Motor neuron (in vitro differentiated cells): ENCODE data around the gene HACE1. TPM values are rescaled to one million over a fixed set of nuclear protein-coding genes. Genes with fewer than 3 reads are reported as not detected.
"Not testable (repeated sequence)": the region's sequence is repeated elsewhere in the genome, so short reads cannot be mapped to it uniquely, and the experiment has no call there.

ENCODE experiments used
- ATAC-seq, 8 experiments: fragments of 200-7000 bp; cut with Tn5 transposase; replicated peaks in 6 of 8; 2 replicates each; pipeline ENCODE4 v1.8.0; 2021; ENCODE audit warnings: mild to moderate bottlenecking in 8 of 8, moderate library complexity in 8 of 8
- H3K27ac ChIP-seq, 2 donors: fragments of 250-450 bp; sonication (Bioruptor Pico); 2 replicates each; pipeline ENCODE4 v1.9.0; 2021; ENCODE audit warnings: antibody characterized with exemption in 2 of 2, mild to moderate bottlenecking in 2 of 2, moderate library complexity in 1 of 2
- H3K4me1 ChIP-seq, 2 donors: fragments of 250-450 bp; sonication (Bioruptor Pico); replicated peaks in 1 of 2; 2 replicates each; pipeline ENCODE4 v1.6.1; 2021; ENCODE audit warnings: antibody characterized with exemption in 2 of 2, mild to moderate bottlenecking in 2 of 2, moderate library complexity in 1 of 2
- H3K4me3 ChIP-seq, 5 donors: fragments of 250-450 bp; sonication (Bioruptor Pico); 2 replicates each; pipeline ENCODE4 v1.9.0; 2021; ENCODE audit warnings: antibody characterized with exemption in 5 of 5, mild to moderate bottlenecking in 5 of 5, moderate library complexity in 4 of 5
- WGBS, 10 experiments: fragments of 450-650 bp; shearing (Covaris generic); methylation state at CpG; one replicate each; pipeline ENCODE4 v1.0.0; 2022; 5-methylcytosine and 5-hydroxymethylcytosine counted together
- in situ Hi-C, 9 experiments: fragments of 400-800 bp; cut with MboI; loops; one replicate each; pipeline ENCODE4 v1.15.0; 2021; ENCODE audit warnings: low sequenced_read_pairs in 9 of 9, low pct_unique_long_range_greater_than_20kb in 2 of 9; ENCODE audit not compliant: unreplicated experiment in 9 of 9
- total RNA-seq, 8 experiments: library from RNA; unstranded; fragments of 300-600 nt; gene quantifications; 2 replicates each; pipeline versions ENCODE4 v1.2.3 to v1.2.4, GENCODE V29; 2022

The HACE1 gene
- total RNA-seq, 8 experiments from 2014 or later = 7.2 to 20.0 (median 16.7) TPM

GRCh38 chr6:104860221-104860620, 502 bp upstream of the HACE1 start:
- in situ Hi-C loops = no loop called here
- Histone ChIP-seq H3K4me3 (peak overlapping the region in 4 of 5 donors; percentile 82 to 96 (median 91)), H3K27ac (no peak overlapping the region), H3K4me1 (peaks cover 0 to 4% of the 10 kb centered on the region in 2 donors)
- ATAC-seq = no peak
- WGBS, 10 experiments = 87 to 100% (median 94%) methylated on average over 1 to 2 of the region's 2 CpGs; no CpG with 5 or more reads in 5 of the 10 experiments

GRCh38 chr6:104858642-104859041, 1.1 kb downstream of the HACE1 start:
- no peak overlapping the region for H3K27ac ChIP-seq
- H3K4me3 ChIP-seq = peak overlapping the region; percentile 82 to 96 (median 93)
- peaks cover 0 to 4% of the 10 kb centered on the region in 2 donors for H3K4me1 ChIP-seq
- in situ Hi-C loops = no loop called here
- WGBS, 10 experiments = 0 to 22% (median 0%) methylated on average over 2 to 3 of the region's 3 CpGs; no CpG with 5 or more reads in 1 of the 10 experiments
- ATAC-seq = no peak

DNA sequence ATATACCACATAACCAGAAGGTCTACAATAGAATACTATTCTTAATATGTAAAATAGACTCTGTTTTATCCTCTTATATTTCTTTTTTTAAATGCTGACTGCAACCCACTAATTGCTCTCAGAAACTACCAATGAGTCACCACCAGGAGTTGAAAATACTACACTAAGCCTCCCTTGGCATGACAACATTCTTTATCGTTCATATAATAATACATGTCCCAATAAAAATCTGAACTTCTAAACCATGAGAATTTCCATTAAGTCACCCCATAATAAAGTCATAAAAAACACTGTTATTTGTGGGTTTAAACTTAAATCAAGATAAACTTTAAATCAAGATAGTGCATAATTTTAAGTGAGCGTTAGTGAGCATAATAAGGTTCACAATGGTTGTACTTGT, 4.2 kb downstream of the HACE1 start:
- no peak overlapping the region for H3K4me3 ChIP-seq
- in situ Hi-C loops = no loop called here
- H3K4me1 ChIP-seq = peaks cover 0 to 4% of the 10 kb centered on the region in 2 donors
- WGBS, 10 experiments = 38 to 100% (median 75%) methylated on average over 1 to 2 of the region's 2 CpGs; no CpG with 5 or more reads in 1 of the 10 experiments
- no peak overlapping the region for H3K27ac ChIP-seq
- ATAC-seq = no peak

DNA sequence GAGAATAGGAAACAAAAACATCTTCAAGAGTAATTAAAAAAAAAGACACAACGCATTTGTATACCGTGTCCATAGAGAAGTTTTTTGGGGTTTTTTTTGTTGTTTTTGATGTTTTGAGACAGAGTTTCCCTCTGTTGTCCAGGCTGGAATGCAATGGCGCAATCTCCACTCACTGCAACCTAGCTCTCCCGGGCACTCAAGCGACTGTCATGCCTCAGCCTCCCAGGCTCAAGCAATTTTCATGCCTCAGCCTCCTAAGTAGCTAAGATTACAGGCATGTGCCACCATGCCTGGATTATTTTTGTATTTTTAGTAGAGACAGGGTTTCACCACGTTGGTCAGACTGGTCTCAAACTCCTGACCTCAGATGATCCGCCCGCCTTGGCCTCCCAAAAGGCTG, 12.0 kb downstream of the HACE1 start:
- in situ Hi-C loops, H3K4me1 ChIP-seq, ATAC-seq, H3K27ac ChIP-seq, H3K4me3 ChIP-seq: not testable (repeated sequence)
- WGBS, 10 experiments = 67 to 100% (median 89%) methylated on average over 1 to 8 of the region's 8 CpGs

DNA sequence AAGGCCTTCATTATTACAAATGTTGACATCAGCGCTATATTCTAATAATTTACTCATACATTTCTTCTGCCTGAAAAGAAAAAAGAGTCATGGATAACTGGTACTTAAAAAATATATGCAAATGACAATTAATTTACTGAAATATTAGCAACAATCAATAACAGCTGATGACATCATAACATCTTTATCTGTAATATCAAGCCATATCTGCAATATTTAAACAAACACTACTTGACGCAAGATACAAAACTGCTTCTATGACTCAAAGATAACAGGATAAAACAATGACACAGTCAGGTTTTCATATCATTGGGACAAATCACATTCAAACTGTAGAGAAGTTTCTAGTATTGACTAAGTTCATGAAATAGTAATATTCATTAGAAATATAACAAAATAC, 16.5 kb downstream of the HACE1 start:
- no peaks in the 10 kb centered on the region for H3K4me1 ChIP-seq
- no peak overlapping the region for H3K4me3 ChIP-seq
- no peak for ATAC-seq
- no peak overlapping the region for H3K27ac ChIP-seq
- 93 to 100% (median 100%) methylated on average over 1 to 2 of the region's 2 CpGs; no CpG with 5 or more reads in 2 of the 10 experiments for WGBS, 10 experiments
- in situ Hi-C loops = no loop called here

- Histone ChIP-seq H3K4me3 (no peak overlapping the region), H3K4me1 (no peaks in the 10 kb centered on the region), H3K27ac (no peak overlapping the region)
- ATAC-seq = no peak
- in situ Hi-C loops = no loop called here
- WGBS, 10 experiments = 33 to 100% (median 86%) methylated on average over 1 of the region's 1 CpG; no CpG with 5 or more reads in 2 of the 10 experiments
Measured at GRCh38 chr6:104837158-104837557, 22.6 kb downstream of the HACE1 start.

- peak in 1 of 8 experiments; percentile 30 for ATAC-seq
- H3K4me3 ChIP-seq, H3K27ac ChIP-seq, in situ Hi-C loops, H3K4me1 ChIP-seq: not testable (repeated sequence)
- WGBS, 10 experiments = 86 to 100% (median 95%) methylated on average over 1 to 4 of the region's 5 CpGs; no CpG with 5 or more reads in 4 of the 10 experiments
Measured at GRCh38 chr6:104836479-104837020, 23.2 kb downstream of the HACE1 start.

DNA sequence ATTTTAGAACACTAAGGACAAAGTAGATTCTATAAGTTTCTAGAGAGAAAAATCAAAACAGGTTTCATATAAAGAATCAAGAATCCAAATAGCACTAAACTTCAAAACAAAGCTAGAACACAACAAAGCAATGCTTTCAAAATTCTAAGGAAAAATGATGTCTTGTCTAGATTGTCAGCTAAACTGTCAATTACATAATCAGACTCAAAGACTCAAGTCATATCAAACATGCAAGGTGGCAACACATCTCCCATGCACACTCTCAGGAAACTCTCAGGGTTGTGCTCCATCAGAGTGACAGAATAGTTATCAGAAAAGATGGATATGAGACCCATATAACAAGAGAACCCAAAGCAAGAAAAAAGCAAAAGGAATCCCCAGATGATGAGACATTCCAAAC, 23.9 kb downstream of the HACE1 start:
- Histone ChIP-seq H3K27ac (no peak overlapping the region), H3K4me3 (no peak overlapping the region), H3K4me1 (no peaks in the 10 kb centered on the region)
- in situ Hi-C loops = no loop called here
- no peak for ATAC-seq

DNA sequence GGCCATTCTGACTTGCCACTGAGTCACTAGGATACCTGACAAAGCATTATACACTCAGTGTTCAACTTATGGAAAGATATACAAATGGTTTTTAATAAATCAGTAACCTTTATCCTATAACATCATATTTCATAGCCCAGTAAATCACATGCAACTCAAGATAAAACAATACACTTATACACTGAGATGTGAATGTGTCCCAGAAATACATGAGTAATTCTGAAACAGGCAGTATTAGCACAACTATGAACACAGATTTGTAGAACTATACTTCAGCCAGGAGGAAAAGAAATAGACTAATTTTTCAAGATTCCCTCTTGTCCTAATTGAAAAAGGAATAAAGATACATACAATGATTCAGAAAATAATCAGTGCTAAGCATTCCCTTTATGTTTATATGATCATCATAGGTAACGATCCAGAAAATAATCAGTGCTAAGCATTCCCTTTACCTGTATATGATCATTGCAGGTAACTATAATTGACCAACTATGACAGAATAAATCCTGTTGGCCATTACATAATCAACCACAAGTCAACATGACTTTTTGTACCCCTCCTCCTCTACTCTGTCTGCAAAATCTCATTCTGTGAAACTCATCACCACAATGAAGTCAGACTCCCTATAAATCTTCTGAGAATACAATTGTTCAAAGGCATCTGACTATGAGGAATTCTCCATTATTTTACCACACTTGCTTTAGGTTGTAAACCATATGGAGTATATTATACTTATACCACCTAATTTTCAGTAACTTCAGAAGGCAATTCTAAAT, 30.3 kb downstream of the HACE1 start:
- WGBS, 10 experiments = 70 to 100% (median 92%) methylated on average over 1 of the region's 1 CpG; no CpG with 5 or more reads in 2 of the 10 experiments
- in situ Hi-C loops = no loop called here
- no peak overlapping the region for H3K4me3 ChIP-seq
- no peaks in the 10 kb centered on the region for H3K4me1 ChIP-seq
- ATAC-seq = peak in 1 of 8 experiments; percentile 40
- no peak overlapping the region for H3K27ac ChIP-seq

GRCh38 chr6:104828478-104828877, 31.2 kb downstream of the HACE1 start:
- in situ Hi-C loops = no loop called here
- H3K27ac ChIP-seq = no peak overlapping the region
- H3K4me3 ChIP-seq = no peak overlapping the region
- no peak for ATAC-seq
- 33 to 100% (median 83%) methylated on average over 1 of the region's 1 CpG; no CpG with 5 or more reads in 2 of the 10 experiments for WGBS, 10 experiments
- no peaks in the 10 kb centered on the region for H3K4me1 ChIP-seq

- 80 to 100% (median 91%) methylated on average over 1 to 4 of the region's 4 CpGs; no CpG with 5 or more reads in 2 of the 10 experiments for WGBS, 10 experiments
Measured at GRCh38 chr6:104820820-104821219, 38.9 kb downstream of the HACE1 start.

GRCh38 chr6:104816125-104816524, 43.6 kb downstream of the HACE1 start:
- ATAC-seq = peak in 3 of 8 experiments; percentile 30 to 58 (median 37)
- in situ Hi-C loops = no loop called here
- H3K4me3 ChIP-seq = no peak overlapping the region
- WGBS, 10 experiments = 66 to 100% (median 83%) methylated on average over 1 to 3 of the region's 3 CpGs; no CpG with 5 or more reads in 5 of the 10 experiments
- H3K27ac ChIP-seq = no peak overlapping the region
- H3K4me1 ChIP-seq = no peaks in the 10 kb centered on the region

More at GRCh38 chr6:104820820-104821219, 38.9 kb downstream of the HACE1 start:
- in situ Hi-C loops, H3K4me1 ChIP-seq, ATAC-seq, H3K27ac ChIP-seq, H3K4me3 ChIP-seq: not testable (repeated sequence)

- Histone ChIP-seq H3K4me1 (no peaks in the 10 kb centered on the region), H3K4me3 (no peak overlapping the region), H3K27ac (no peak overlapping the region)
- no peak for ATAC-seq
- in situ Hi-C loops = no loop called here
- WGBS, 10 experiments = 90 to 100% (median 100%) methylated on average over 1 to 2 of the region's 2 CpGs; no CpG with 5 or more reads in 3 of the 10 experiments
Measured at GRCh38 chr6:104814743-104815142, 45.0 kb downstream of the HACE1 start.
